Measurements from ENCODE around the gene MTAP. TPM values are rescaled to one million over a fixed set of nuclear protein-coding genes. Genes with fewer than 3 reads are reported as not detected.

The MTAP gene
- total and polyA plus RNA-seq, 2 of the 13 experiments (the other 11 are each of a cell fraction or from before 2014, with no cell fraction given) = 16.7 to 51.2 TPM

GRCh38 chr9:21964925-21965385, 162.5 kb downstream of the MTAP start:
- peak; percentile 56 for ATAC-seq

More at GRCh38 chr9:21964925-21965385, 162.5 kb downstream of the MTAP start:
- TF ChIP-seq RNF219 (CRISPR knock-in tag; IDR thresholded peaks at IDR 0.05) (no peak), CEBPG (CRISPR knock-in tag; IDR thresholded peaks at IDR 0.05) (no peak), ZFP36L1 (CRISPR knock-in tag; IDR thresholded peaks at IDR 0.05) (no peak), SRSF1 (optimal IDR thresholded peaks at IDR 0.05; ENCODE audit: low read depth, low read length) (no peak), ZNF770 (CRISPR knock-in tag; IDR thresholded peaks at IDR 0.05) (0 out of 2 replicates have a peak, but pooled peaks have one; percentile 5), GABPB1 (CRISPR knock-in tag; IDR thresholded peaks at IDR 0.05) (0 out of 2 replicates have a peak, but pooled peaks have one; percentile 6)
- Histone ChIP-seq H4K20me1 (ENCODE audit: insufficient read depth, low read length) (no peaks in the 10 kb centered on the region), H3K9ac (ENCODE audit: insufficient read depth, low read depth, low read length) (peak overlapping the region; percentile 45; the same call in 1 of the 2 replicates), H3K36me3 (replicated peaks in 1 of 2; ENCODE audit: control insufficient read depth in 1 of 2, insufficient read depth in 2 of 2, low read length in 2 of 2) (no peaks in the 10 kb centered on the region), H3K79me2 (ENCODE audit: insufficient read depth, low read length) (no peaks in the 10 kb centered on the region), H3K9me3 (ENCODE audit: low read length) (no peaks in the 10 kb centered on the region), H3K4me1 (ENCODE audit: insufficient read depth, low read length) (peaks cover 12% of the 10 kb centered on the region), H3K27ac (ENCODE audit: extremely low read length, insufficient read depth, low read length) (no peak overlapping the region), H3K4me3 (replicated peaks in 1 of 3; ENCODE audit: insufficient read depth in 1 of 3, low read depth in 2 of 3, low read length in 3 of 3) (peak overlapping the region; percentile 43 to 72 (median 54)), H3K4me2 (ENCODE audit: low read depth, low read length) (peak overlapping the region; percentile 89), H2AFZ (ENCODE audit: low read length) (no peak overlapping the region), H3K27me3 (ENCODE audit: control insufficient read depth in 1 of 2, insufficient read depth in 2 of 2, low read length in 2 of 2) (peaks cover 5 to 25% of the 10 kb centered on the region in 2 experiments; a peak in 3 of 5 replicates)
- intact Hi-C loops (cut with micrococcal nuclease; ENCODE audit: unreplicated experiment) (no loop called here), in situ Hi-C loops (cut with HindIII; ENCODE audit: extremely low pct_ligation_motif_present, low pct_unique_long_range_greater_than_20kb) (no loop called here)
- BruUV-seq (replicated peaks) = no TSS peak
- DNase-seq (ENCODE audit: low spot score) = no peak
- ChIA-PET POLR2A (no interaction called here), CTCF (ENCODE audit: low intra/inter-chr PET ratio, low total read pairs) (interaction anchor here (2.3 kb wide), 1 partner anchor 151 kb away, joined by 20 read pairs; no protein-coding TSS in a partner anchor)
- FAIRE-seq = no peak
- WGBS (ENCODE audit: low lambda C conversion rate) = 49% methylated on average over 24 of the region's 29 CpGs
